Smooth muscle cell of the brain vasculature (primary cell): ENCODE data around the gene ZNF17.

Experiments
- DNase-seq: peaks from one replicate; pipeline ENCODE4 v3.0.0-alpha.2; 2012; ENCODE audit warnings: low read depth, low spot score

The ZNF17 gene

GRCh38 chr19:57434386-57435061, 23.6 kb downstream of the ZNF17 start:
- DNase-seq, result no peak

GRCh38 chr19:57435062-57435978, 24.4 kb downstream of the ZNF17 start, which contains the start of gene ZNF749:
Gene ZNF749 (plus strand): TSS chr19:57435325. CDS start chr19:57435579, 254 bp downstream.
- DNase-seq, result peak; percentile 91

GRCh38 chr19:57436417-57436816, 25.5 kb downstream of the ZNF17 start:
- DNase-seq, result no peak

- DNase-seq, result no peak
Measured at GRCh38 chr19:57437931-57438330, 27.0 kb downstream of the ZNF17 start.

DNA sequence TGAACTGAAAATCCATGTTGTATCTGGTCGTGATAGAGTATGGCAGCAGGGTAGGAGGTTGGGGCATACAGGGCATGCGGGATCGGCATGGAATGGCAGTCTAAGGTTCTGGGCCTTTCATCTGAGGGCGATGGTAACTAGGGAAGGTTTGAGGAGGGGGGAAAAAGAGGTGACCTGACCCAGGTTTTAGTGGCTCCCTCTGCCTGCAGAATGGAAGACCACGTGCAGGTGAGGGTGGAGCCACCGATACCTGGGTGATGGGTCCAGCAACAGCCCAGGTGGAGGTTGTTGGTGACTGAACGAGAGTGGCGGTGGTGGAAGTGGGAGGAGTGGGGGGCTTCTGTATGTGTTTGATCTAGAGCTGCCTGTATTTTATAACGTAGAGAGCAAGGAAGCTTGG, 28.0 kb downstream of the ZNF17 start:
- DNase-seq, result no peak

DNA sequence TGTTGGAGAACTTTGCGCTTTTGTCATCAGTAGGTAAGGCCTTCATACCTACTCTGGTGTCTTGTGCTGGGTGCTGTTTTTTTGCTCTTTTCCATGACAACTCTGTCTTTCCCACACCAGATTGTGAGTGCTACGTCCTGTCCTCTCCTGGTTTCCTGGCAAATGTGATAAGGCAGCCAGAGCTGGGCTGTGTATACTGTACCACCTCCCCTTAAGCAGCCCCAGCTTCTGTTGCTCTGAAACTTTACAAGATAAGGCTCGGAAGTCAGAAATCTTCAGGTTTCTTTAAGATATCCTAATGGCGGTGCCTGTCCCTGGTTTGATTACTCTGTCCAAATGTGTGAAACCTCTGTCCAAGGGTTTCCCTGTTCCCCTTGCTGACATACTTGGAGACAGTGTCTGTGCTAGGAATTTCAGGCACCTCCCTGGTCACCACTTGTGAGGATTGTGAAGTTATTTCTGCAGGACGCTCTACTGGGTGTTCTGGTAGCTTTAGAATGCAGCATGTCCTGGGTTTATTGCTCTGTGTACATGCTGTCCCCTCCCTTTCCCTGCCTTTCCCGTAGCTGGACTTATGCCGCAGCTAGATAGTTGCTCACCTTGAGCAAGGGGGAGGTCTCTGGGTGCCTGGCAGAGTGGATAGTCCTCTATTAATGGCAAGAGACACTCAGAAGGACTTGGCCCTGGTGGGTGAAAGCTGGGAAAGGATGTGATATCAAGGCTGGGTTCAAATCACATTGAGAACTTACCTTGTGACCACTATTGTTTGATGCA, 31.2 kb downstream of the ZNF17 start:
- DNase-seq, result no peak

- DNase-seq, result no peak
Measured at GRCh38 chr19:57443121-57443696, 32.2 kb downstream of the ZNF17 start.

DNA sequence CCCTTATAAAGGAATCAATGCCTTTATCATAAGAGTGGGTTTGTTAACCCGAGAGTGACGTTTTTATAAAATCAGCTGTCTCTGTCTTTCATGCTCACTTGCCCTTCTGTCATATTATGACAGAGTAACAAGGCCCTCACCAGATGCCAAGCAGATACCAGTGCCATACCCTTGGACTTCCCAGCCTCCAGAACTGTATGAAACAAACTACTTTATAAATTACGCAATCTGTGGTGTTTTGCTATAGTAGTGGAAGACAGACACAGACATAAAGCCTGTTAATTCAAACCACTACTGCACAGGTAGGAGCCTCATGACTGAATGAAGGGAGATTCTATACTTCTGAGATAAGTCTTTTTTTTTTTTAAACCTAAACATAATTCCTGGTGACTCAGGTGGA, 41.3 kb downstream of the ZNF17 start:
- DNase-seq, result no peak

GRCh38 chr19:57465680-57466381, 54.9 kb downstream of the ZNF17 start:
- DNase-seq, result no peak

DNA sequence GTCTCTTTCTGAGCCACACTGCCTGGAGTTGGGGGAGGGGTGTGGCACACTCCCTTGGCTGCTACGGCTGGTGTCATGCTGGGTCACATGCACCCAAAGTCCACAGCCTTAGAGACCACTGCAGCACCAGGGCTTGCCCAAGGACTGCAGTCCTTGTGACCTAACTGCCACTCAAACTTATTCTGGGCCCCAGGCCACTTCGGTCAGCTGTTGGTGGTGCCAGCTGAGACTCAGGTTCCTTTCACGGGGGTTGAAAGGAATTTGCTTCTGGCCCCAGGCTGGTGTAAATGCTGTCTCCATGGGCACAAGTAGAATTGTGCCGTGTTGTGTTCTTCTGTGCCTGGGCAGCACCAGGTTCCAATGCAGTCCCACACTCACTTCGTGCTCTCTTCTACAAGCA, 55.5 kb downstream of the ZNF17 start:
- no peak for DNase-seq
